Skeletal muscle cell (primary cell): ENCODE data around the gene PEPD.

Experiments used
- DNase-seq: peaks from one replicate; pipeline ENCODE4 v3.0.0-alpha.2; 2010; ENCODE audit warnings: low read depth
- H3K4me3 ChIP-seq: 2 replicates; pipeline ENCODE4 v1.5.1; 2011; ENCODE audit warnings: low read depth, mild to moderate bottlenecking, control low read depth, low read length, moderate library complexity

Gene PEPD

DNA sequence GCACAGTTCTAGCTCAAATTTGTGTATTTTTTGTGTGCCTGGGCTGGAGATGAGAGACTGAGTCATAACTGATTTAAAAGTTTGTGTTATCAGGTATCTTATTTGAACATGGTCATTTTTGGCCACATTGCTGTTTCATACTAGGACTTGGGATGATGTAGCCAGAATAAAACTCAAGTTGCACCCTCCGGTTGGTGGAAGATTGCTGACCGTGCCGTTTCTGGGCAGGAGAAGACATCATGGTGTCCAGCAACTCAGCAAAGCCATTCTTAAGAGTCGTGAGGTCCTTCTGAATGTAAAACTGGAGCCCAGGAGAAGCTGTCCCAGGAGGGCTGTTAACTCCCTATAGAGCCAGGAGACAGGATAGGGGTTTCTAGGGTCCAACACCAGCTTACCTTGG lies 140.5 kb downstream of the PEPD start:
- no peak overlapping the region for H3K4me3 ChIP-seq
- no peak for DNase-seq

DNA sequence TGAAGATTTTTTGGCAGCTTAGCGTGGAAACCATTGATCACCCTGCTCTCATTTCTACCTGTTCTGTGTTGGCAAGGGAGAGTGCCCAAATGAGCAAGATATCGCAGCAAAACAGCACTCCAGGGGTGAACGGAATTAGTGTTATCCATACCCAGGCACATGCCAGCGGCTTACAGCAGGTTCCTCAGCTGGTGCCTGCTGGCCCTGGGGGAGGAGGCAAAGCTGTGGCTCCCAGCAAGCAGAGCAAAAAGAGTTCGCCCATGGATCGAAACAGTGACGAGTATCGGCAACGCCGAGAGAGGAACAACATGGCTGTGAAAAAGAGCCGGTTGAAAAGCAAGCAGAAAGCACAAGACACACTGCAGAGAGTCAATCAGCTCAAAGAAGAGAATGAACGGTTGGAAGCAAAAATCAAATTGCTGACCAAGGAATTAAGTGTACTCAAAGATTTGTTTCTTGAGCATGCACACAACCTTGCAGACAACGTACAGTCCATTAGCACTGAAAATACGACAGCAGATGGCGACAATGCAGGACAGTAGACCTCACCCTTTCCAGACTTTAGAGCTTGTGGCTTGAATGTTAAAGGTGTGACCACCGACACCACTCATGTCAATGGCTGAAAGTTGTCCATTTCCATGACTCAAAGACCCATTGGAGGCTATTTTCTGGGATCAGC lies 142.3 kb downstream of the PEPD start:
- no peak for DNase-seq
- no peak overlapping the region for H3K4me3 ChIP-seq

GRCh38 chr19:33377586-33378475 lies 143.8 kb downstream of the PEPD start:
- no peak for DNase-seq
- no peak overlapping the region for H3K4me3 ChIP-seq

- no peak overlapping the region for H3K4me3 ChIP-seq
- DNase-seq: no peak
Observed at GRCh38 chr19:33376941-33377557, 144.5 kb downstream of the PEPD start.

DNA sequence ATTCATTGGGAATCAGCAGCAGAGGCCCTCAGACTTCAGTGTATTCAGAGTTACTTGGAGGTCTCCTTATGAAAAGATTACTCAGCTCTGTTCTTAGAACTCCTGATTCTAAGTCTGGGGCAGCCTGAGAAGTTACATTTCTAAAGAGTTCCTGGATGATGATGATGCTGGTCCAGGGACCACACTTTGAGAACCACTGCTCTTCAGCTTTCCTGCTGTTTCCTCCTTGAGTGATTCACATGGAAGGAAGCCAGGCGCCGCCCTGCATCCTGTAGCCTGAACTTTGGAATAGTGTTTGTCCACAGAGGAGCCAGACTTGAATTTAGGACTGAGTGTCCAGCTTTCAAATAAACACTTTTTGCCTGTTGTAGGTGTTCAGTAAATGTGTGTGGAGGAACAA lies 145.2 kb downstream of the PEPD start:
- H3K4me3 ChIP-seq: no peak overlapping the region
- DNase-seq: peak; percentile 72

DNA sequence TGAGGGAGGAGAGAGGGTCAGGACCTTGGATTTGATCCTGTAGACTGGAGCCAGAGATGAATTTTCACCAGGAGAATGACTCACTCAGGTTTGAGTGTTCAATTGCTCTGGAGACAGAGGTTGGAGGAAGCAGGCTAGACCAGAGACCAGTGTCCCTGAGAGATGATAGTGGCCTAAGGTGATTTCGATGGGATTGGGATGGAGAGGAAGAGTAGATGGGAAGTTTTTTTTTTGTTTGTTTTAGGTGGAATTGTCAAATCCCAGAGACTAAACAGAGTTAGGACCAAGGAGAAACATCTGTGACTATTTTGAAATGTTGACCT lies 145.8 kb downstream of the PEPD start:
- H3K4me3 ChIP-seq: peak overlapping the region; percentile 70
- no peak for DNase-seq

GRCh38 chr19:33375156-33375836 lies 146.3 kb downstream of the PEPD start:
- peak overlapping the region; percentile 70 for H3K4me3 ChIP-seq
- DNase-seq: no peak

- DNase-seq: no peak
- peak overlapping the region; percentile 70 for H3K4me3 ChIP-seq
Observed at GRCh38 chr19:33374236-33374714, 147.3 kb downstream of the PEPD start.

DNA sequence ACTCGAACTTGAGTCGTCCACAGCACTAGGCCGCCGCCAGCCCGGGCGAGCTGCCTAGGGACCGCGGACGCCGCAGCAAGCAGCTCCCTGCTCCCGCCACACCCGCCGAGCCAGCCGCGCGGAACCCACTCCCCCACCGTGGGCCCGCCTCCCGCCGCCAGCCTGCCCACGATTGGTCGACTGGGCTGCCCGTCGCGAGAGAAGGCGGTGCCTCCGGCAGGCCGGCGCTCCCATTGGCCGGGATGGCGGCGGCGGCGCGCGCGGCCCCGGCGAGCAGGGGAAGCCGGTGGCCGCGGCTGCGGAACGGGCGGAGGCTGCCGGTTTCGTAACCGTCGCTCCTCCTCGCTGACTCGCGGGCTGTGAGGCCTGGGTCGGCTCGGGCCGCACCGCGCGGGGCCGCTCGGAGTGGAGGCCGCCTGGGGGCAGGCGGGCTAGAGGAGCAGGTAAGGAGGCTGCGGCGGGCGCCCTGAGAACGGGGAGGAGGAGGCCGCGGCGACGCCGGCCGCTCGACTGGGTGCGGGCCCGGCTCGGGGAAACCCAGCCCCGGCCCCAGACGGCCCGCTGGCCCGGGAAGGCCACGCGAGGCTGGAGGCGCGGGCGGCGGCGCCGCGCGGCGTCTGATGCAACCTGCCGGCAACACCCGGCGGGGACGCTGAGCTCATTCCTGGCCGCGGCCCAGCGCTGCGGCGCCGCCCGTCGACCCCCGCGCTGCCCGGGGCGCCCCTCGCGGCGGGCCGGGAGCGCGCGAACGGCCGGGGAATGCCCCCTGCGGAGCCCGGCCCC lies 147.9 kb downstream of the PEPD start, which contains the start of gene CEBPG:
TSS of gene CEBPG (plus strand) at position 257 of the 783 bp plus-strand sequence. CDS start 5,531 bp downstream, outside the sequence.
- DNase-seq: peak; percentile 69
- H3K4me3 ChIP-seq: peak within 1 kb of the TSS; percentile 70

DNA sequence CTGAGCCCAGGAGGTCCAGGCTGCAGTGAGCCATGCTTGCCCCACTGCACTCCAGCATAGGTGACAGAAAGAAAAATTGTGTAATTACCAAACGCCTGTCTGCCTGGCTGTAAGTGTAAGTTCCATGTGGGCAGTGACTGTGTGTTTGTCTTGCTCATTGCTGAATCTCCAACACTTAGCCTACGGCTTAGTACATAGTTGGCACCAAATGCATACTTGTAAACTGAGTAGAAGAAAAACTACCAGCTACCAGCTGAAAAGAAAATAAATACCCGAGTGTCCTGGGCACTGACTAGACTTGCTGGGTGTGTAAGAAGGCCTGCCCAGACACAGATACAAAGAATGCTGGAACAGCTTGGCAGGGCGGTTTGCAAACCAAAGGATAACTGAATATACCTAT lies 150.8 kb downstream of the PEPD start:
- no peak for DNase-seq
- no peak overlapping the region for H3K4me3 ChIP-seq

DNA sequence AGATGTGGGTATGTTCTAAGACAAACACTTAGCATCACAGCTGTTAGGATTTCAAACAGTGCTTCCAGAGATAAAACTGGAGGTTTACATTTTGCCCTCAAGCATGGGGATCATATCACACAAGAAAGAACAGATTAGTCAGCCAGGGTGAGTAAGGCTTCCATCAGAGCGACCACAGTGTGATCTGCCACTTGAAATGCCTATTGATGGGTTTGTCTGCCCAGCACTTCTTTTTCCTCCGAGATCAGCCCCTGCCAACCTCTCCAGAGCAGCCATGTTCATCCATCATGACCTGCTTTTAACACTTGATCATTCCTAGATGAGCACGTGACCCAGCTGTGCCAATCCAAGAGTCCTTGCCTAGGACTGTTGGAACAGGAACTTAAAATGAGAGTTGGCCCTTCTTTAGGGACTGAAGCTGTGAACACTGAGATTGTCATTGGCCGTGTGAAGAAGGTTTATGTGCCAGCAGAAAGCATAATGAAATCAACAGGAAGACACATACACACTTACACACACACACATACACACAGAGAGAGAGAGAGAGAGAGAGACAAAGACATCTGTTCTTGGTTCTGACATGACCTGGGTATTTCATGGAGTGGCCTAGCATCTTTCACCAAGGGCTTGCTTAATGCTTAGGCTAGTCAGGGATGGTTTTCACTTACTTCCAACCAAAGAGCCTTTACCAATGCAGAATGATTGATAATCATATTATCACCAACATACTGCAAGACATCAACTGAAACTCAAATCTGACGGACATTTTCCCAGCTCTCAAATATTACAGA lies 153.3 kb downstream of the PEPD start:
- no peak for DNase-seq
- no peak overlapping the region for H3K4me3 ChIP-seq

DNA sequence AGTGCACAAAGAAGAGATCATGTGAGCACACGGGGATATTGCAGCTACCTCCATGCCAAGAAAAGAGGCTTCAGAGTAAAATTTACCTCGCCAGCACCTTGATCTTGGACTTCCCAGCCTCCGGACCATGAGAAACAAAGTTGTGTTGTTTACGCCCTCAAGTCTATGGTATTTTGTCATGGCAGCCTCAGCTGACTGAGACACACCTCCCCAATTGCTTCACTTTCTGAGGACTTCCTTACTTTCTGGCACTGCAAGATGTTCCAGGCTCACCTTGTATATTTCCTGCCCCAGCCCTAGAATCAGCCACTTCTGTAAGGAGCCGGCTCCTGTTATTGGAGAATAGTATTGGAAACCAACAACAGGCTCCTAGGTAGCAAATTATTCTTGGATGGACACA lies 154.7 kb downstream of the PEPD start:
- no peak for DNase-seq
- H3K4me3 ChIP-seq: no peak overlapping the region

- no peak for DNase-seq
Observed at GRCh38 chr19:33366127-33366526, 155.5 kb downstream of the PEPD start.

DNA sequence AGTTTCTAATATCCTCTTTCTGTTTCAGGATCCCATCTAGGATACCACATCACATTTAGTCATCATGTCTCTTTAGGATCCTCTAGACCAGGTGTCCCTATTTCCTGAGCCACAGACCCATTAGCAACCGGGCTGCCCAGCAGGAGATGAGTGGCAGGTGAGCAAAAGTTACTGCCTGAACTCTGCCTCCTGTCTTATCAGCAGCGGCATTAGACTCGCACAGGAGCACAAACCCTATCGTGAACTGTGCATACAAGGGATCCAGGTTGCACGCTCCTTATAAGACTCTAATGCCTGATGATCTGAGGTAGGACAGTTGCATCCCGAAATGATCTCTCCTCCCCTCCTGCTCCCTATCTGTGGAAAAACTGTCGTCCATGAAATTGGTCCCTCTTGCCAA lies 155.9 kb downstream of the PEPD start:
- no peak overlapping the region for H3K4me3 ChIP-seq
- DNase-seq: no peak

More at GRCh38 chr19:33366127-33366526, 155.5 kb downstream of the PEPD start:
- H3K4me3 ChIP-seq: no peak overlapping the region

- no peak overlapping the region for H3K4me3 ChIP-seq
- no peak for DNase-seq
Observed at GRCh38 chr19:33363476-33363875, 158.1 kb downstream of the PEPD start.

DNA sequence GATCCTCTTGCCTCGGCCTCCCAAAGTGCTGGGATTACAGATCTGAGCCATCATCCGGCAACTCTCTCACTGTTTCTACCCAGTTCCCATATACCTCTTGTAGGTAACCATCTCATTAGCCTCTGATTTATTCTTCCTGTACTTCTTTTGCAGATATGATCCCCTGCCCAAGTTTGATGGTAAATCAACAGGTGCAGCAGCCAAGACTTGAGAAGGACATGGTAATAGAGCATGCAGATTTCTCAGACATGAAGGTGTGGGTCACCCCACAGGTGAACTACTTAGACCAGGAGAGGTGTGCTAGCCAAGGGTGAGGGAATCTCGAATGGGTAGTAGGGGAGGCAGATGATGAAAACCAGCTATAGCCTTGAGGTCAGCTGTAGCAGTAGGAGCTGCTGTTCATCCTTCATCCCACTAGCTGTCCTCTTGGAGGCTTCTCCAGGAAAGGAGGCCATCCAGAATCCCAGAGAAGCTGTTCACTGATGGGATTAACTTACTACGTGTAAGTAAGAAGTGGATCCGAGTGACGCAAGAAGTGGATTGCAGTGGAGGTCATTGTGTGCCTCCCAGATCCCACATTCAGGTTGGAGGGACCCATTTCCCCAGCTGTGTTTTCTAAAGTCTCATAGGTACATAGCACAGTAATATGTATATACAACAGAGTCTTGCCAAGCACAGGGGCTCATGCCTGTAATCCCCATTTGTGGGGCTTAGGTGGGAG lies 158.9 kb downstream of the PEPD start:
- DNase-seq: no peak
- no peak overlapping the region for H3K4me3 ChIP-seq

- DNase-seq: no peak
- no peak overlapping the region for H3K4me3 ChIP-seq
Observed at GRCh38 chr19:33359581-33359980, 162.0 kb downstream of the PEPD start.

- DNase-seq: no peak
- no peak overlapping the region for H3K4me3 ChIP-seq
Observed at GRCh38 chr19:33358408-33358807, 163.2 kb downstream of the PEPD start.
